Hindlimb muscle (tissue), 1 donor: ENCODE measurements around the gene SP2. TPM values are rescaled to one million over a fixed set of nuclear protein-coding genes. Genes with fewer than 3 reads are reported as not detected.
A peak's percentile ranks its signal among the peaks of the same experiment; 100 is the strongest.

Experiments used
- DNase-seq: peaks from one replicate; pipeline ENCODE4 v3.0.0-alpha.2; 2013
- polyA plus RNA-seq: library from polyadenylated mRNA; unstranded; fragments of 120-200 nt; gene quantifications from one replicate; pipeline ENCODE4 v1.2.1, GENCODE V29; 2013; ENCODE audit not compliant: insufficient read length

SP2 gene
- polyA plus RNA-seq, 1 donor, result 19.0 TPM

- DNase-seq, result no peak
These were observed 56.4 kb downstream of the SP2 start for GRCh38 chr17:47952171-47953021.

- DNase-seq, result no peak
These were observed 57.9 kb downstream of the SP2 start for GRCh38 chr17:47953909-47954308.

- DNase-seq, result no peak
These were observed 59.7 kb downstream of the SP2 start for GRCh38 chr17:47955497-47956461.

GRCh38 chr17:47956791-47957590 lies 61.0 kb downstream of the SP2 start:
- no peak for DNase-seq

DNA sequence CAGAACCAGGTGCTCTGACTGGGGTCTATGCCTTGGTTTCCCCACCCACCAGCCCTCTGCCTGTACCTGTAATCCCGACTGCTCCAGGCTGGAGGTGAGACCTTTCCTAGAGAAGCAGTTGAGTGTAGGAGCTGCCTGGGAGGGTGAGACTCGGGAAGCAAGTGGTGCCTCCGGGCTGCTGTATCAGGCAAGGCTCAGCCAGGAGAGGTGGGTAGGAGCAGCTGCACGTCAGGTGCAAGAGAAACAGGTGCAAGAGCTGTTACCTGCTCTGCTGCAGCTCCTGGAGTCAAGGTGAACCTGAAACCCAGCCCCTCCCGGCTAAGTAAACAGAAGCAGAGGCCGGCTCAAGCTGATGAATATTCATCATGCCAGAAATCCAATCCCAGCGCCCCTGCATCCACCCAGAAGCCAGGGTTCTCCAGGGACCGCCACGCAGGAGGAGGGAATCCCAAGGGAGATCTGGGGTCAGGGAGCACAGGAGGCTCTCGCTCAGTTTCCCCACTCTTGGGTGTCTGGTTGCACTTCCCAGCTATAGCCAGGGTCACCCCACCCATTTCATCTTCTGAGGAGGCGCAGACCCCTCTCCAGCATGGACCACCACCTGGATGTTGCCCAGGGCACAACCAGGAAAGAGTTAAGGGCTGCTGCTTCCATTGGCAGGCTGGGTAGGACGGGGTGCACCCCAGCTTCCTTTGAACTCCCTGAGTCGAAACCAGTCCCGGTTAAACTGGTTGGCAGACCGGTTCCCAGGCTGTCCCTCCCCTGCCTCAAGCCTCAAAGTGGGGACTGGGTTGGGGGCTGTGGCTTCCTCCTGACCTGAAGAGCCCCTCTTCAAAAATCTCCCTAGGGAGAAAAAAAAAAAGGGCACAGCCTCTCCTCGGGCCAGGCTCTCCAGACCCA lies 61.8 kb downstream of the SP2 start, which contains the start of gene PRR15L:
Gene PRR15L, minus strand, starts transcription at position 293 of the 900 bp plus-strand sequence. CDS start 4,649 bp downstream, outside the sequence.
- DNase-seq, result no peak

GRCh38 chr17:47959825-47960655 lies 64.0 kb downstream of the SP2 start:
- no peak for DNase-seq

DNA sequence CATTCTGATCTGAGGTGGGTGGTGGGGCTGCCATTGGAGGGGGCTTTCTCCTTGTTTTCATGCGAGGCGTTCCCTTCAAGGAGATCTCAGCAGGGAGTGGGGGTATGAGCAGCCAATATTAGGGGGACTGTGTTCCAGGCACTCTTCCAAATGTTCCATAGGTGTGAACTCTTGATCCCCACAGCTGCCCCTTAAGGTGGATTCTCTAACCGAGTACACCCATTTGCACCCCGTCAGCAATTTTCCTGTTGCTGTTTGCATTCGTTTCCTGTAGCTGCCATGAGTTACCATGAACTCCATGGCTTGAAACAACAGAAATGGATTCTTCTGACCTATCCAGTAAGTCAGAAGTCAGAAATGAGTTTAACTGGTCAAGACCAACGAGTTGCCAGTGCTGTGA lies 65.4 kb downstream of the SP2 start:
- DNase-seq, result no peak

DNA sequence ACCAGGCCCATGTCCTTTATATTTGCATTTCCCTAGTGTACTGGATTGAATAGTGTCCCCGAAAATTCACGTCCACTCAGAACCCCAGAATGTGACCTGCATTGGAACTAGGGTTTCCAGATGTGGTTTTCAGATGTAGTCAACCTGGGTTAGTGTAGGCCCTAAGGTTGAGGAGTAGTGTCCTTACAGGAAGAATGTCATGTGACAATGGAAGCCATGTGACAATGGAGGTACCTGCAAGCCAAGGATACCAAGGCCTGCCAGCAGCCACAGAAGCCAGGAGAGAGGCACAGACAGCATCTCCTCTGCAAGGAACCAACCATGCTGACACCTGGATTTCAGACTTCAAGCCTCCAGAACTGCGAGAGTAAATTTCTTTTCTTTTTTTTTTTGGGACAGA lies 66.9 kb downstream of the SP2 start:
- DNase-seq, result no peak

- no peak for DNase-seq
These were observed 68.8 kb downstream of the SP2 start for GRCh38 chr17:47964856-47965255.

- no peak for DNase-seq
These were observed 70.1 kb downstream of the SP2 start for GRCh38 chr17:47966079-47966519.

GRCh38 chr17:47967607-47968252 lies 71.7 kb downstream of the SP2 start:
- no peak for DNase-seq

DNA sequence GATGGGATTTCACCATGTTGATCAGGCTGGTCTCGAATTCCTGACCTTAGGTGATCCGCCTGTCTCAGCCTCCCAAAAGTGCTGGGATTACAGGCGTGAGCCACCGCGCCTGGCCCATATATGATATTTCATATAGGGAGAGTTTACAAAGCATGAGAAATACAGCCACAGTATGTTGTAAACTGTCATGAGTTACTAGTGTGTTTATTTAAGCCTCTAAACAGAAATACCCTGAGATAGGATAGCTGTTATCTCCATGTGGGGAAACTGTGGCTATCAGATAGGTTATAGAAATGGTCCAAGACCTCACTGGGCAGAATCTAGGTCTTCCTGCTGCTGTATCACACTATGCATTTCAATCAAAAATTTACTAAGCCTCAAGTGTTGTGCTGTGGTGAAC lies 72.8 kb downstream of the SP2 start:
- no peak for DNase-seq

- no peak for DNase-seq
These were observed 74.1 kb downstream of the SP2 start for GRCh38 chr17:47969930-47970724.

- DNase-seq, result peak; percentile 100
These were observed 74.9 kb downstream of the SP2 start, which contains the start of gene CDK5RAP3 for GRCh38 chr17:47970725-47971499. TSS of gene CDK5RAP3 (plus strand) at chr17:47971113. CDS start at chr17:47971147, 34 bp downstream.

DNA sequence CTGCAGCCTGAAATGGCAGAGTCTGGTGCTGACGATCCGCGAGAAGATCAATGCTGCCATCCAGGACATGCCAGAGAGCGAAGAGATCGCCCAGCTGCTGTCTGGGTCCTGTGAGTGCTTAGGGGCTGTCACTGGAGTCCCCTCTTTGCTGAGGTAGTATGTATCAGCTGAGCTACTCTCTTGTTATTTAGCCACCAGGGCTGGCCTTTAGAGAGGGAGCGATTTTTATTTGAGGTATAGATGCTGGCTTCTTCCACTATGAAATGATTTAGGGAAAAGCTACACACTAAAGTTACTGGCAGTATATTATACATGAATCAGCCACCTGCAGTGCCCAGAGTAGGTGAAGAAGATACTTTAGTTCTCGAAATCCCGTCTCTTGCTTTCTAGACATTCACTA lies 77.5 kb downstream of the SP2 start:
- no peak for DNase-seq

DNA sequence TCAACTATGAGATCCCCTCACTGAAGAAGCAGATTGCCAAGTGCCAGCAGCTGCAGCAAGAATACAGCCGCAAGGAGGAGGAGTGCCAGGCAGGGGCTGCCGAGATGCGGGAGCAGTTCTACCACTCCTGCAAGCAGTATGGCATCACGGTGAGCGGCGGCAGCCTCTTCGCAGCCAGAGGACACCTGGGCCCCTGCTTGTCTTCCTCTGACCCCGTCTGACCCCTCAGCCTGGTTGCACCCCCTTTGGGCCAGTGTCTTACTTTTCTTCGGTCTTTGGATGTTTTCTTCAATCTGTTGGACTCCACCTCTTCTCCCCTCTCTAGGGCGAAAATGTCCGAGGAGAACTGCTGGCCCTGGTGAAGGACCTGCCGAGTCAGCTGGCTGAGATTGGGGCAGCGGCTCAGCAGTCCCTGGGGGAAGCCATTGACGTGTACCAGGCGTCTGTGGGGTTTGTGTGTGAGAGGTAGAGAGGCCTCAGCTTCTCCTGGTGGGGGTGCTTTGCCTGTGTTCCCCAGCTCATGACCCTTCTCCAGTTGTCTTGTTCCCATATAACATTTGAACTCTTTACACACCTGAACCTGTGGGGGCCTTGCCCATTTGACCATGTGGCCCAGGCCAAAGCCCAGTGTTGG lies 79.3 kb downstream of the SP2 start:
- DNase-seq, result no peak

GRCh38 chr17:47975823-47976205 lies 79.8 kb downstream of the SP2 start:
- DNase-seq, result no peak
